ENCODE measurements around the gene TOX3. TPM values are rescaled to one million over a fixed set of nuclear protein-coding genes. Genes with fewer than 3 reads are reported as not detected.

TOX3 gene
- total and polyA plus RNA-seq, 4 donors = 1.3 to 3.5 (median 2.4) TPM

DNA sequence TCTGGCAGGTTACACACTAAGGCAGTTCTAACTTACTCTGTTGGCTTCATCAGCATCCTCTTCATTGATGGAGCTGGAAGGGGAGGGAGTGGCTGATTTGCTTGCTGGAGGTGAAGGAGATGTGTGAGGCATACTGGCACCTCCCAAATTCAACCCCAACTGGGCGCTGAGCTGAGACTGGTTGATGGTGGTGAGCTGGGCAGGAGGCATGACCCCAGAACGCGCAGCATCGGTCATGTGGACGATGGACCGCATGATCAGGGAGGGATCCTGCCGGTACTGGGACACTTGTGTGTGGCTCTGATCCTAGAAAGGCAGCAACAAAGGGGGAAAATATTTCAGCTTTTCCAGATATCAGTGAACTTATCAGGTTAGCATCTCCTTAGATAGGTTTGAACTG is 96.7 kb downstream of the TOX3 start:
- no peak for DNase-seq (ENCODE audit: low spot score)
- Histone ChIP-seq H3K9me3 (ENCODE audit: control insufficient read depth in 4 of 4, low read length in 3 of 4) (no peaks in the 10 kb centered on the region), H3K36me3 (ENCODE audit: control insufficient read depth in 4 of 4, insufficient read depth in 3 of 4, low read depth in 1 of 4, low read length in 3 of 4) (peaks cover 0 to 8% (median 1%) of the 10 kb centered on the region in 4 donors), H3K4me1 (ENCODE audit: control insufficient read depth in 4 of 4, insufficient read depth in 4 of 4, low read length in 3 of 4) (peaks cover 0 to under 1% (median 0%) of the 10 kb centered on the region in 4 donors), H3K27ac (ENCODE audit: low read depth in 1 of 2, low read length in 2 of 2) (no peak overlapping the region), H3K27me3 (ENCODE audit: control insufficient read depth in 4 of 4, insufficient read depth in 4 of 4, low read length in 3 of 4) (no peaks in the 10 kb centered on the region), H3K4me3 (ENCODE audit: low read depth in 1 of 3, low read length in 3 of 3) (no peak overlapping the region), H3K9ac (ENCODE audit: low read depth in 1 of 2, low read length in 2 of 2) (no peak overlapping the region)
- TF ChIP-seq, protein P1, sequence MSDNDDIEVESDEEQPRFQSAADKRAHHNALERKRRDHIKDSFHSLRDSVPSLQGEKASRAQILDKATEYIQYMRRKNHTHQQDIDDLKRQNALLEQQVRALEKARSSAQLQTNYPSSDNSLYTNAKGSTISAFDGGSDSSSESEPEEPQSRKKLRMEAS (IDR thresholded peaks at IDR 0.05) = no peak
- TF ChIP-seq, protein P2, sequence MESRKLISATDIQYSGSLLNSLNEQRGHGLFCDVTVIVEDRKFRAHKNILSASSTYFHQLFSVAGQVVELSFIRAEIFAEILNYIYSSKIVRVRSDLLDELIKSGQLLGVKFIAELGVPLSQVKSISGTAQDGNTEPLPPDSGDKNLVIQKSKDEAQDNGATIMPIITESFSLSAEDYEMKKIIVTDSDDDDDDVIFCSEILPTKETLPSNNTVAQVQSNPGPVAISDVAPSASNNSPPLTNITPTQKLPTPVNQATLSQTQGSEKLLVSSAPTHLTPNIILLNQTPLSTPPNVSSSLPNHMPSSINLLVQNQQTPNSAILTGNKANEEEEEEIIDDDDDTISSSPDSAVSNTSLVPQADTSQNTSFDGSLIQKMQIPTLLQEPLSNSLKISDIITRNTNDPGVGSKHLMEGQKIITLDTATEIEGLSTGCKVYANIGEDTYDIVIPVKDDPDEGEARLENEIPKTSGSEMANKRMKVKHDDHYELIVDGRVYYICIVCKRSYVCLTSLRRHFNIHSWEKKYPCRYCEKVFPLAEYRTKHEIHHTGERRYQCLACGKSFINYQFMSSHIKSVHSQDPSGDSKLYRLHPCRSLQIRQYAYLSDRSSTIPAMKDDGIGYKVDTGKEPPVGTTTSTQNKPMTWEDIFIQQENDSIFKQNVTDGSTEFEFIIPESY (IDR thresholded peaks at IDR 0.05) = no peak
- no peak for TF ChIP-seq GABPA (IDR thresholded peaks at IDR 0.05 in 1 of 2, conservative IDR thresholded peaks at IDR 0.05 in 1 of 2)
- 97% methylated on average over 7 of the region's 7 CpGs for WGBS

DNA sequence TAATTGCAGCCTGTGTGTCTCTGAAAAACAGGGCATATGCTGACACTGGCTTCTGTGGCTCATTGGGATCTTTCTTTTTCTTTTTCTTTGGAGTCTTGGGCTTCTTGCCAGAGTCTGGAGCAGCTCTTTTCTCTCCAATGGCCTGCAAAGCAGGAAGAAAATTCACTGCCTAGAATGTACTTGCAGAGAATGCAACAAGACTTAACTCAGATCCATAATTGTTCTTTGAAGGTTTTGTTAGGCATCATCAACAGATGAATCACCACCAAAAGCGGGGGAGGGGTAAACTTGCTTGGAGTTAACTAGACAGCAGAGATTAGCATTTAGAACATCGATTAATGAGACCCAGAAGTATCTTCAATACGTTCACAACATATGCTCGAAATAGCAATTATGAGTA is 100.9 kb downstream of the TOX3 start:
- peaks cover 0 to 2% (median 0%) of the 10 kb centered on the region in 4 donors for H3K4me1 ChIP-seq (ENCODE audit: control insufficient read depth in 4 of 4, insufficient read depth in 4 of 4, low read length in 3 of 4)
- no peaks in the 10 kb centered on the region for H3K27me3 ChIP-seq (ENCODE audit: control insufficient read depth in 4 of 4, insufficient read depth in 4 of 4, low read length in 3 of 4)
- no peak overlapping the region for H3K9ac ChIP-seq (ENCODE audit: low read depth in 1 of 2, low read length in 2 of 2)
- WGBS = 82% methylated on average over 4 of the region's 4 CpGs
- H3K27ac ChIP-seq (ENCODE audit: low read depth in 1 of 2, low read length in 2 of 2) = no peak overlapping the region
- H3K36me3 ChIP-seq (ENCODE audit: control insufficient read depth in 4 of 4, insufficient read depth in 3 of 4, low read depth in 1 of 4, low read length in 3 of 4) = peaks cover 2 to 11% (median 4%) of the 10 kb centered on the region in 4 donors
- no peak for DNase-seq (ENCODE audit: low spot score)
- no peak overlapping the region for H3K4me3 ChIP-seq (ENCODE audit: low read depth in 1 of 3, low read length in 3 of 3)
- TF ChIP-seq RAD21 (IDR thresholded peaks at IDR 0.05) = no peak
- TF ChIP-seq NR2F2 (IDR thresholded peaks at IDR 0.05) = no peak
- TF ChIP-seq HNF4A (conservative IDR thresholded peaks at IDR 0.05) = no peak
- no peak for TF ChIP-seq FOXA2 (IDR thresholded peaks at IDR 0.05)
- TF ChIP-seq SP1 (IDR thresholded peaks at IDR 0.05) = no peak
- no peak for TF ChIP-seq JUND (IDR thresholded peaks at IDR 0.05)
- TF ChIP-seq FOXA1 (IDR thresholded peaks at IDR 0.05) = no peak
- TF ChIP-seq GABPA (IDR thresholded peaks at IDR 0.05 in 1 of 2, conservative IDR thresholded peaks at IDR 0.05 in 1 of 2) = no peak
- TF ChIP-seq ATF3 (IDR thresholded peaks at IDR 0.05) = no peak
- H3K9me3 ChIP-seq (ENCODE audit: control insufficient read depth in 4 of 4, low read length in 3 of 4) = no peaks in the 10 kb centered on the region

DNA sequence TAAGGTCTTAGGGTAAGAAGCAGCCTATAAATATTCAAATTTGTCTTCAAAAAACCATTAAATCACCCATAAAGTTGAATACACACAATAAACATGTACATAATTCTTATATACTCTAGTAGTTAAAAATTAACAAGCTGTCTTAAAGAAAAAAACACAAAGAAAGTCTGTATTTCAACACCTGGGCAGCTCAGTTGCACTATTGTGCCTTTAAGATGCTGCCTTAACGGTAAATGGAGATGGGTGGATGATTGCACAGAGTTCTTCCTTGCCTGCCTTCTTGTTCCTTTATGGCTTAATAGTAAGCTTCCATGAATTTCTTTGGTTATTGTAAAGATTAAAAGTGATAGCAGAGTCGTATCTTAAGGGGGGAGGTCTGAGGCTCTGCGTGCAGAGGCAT is 105.1 kb downstream of the TOX3 start:
- TF ChIP-seq GABPA (IDR thresholded peaks at IDR 0.05 in 1 of 2, conservative IDR thresholded peaks at IDR 0.05 in 1 of 2) (no peak), ATF3 (IDR thresholded peaks at IDR 0.05) (no peak), FOXA2 (IDR thresholded peaks at IDR 0.05) (no peak)
- Histone ChIP-seq H3K9me3 (ENCODE audit: control insufficient read depth in 4 of 4, low read length in 3 of 4) (no peaks in the 10 kb centered on the region), H3K36me3 (ENCODE audit: control insufficient read depth in 4 of 4, insufficient read depth in 3 of 4, low read depth in 1 of 4, low read length in 3 of 4) (peaks cover 4 to 16% (median 8%) of the 10 kb centered on the region in 4 donors), H3K4me3 (ENCODE audit: low read depth in 1 of 3, low read length in 3 of 3) (no peak overlapping the region), H3K4me1 (ENCODE audit: control insufficient read depth in 4 of 4, insufficient read depth in 4 of 4, low read length in 3 of 4) (peaks cover 0 to 2% (median 0%) of the 10 kb centered on the region in 4 donors), H3K27me3 (ENCODE audit: control insufficient read depth in 4 of 4, insufficient read depth in 4 of 4, low read length in 3 of 4) (no peaks in the 10 kb centered on the region), H3K27ac (ENCODE audit: low read depth in 1 of 2, low read length in 2 of 2) (no peak overlapping the region), H3K9ac (ENCODE audit: low read depth in 1 of 2, low read length in 2 of 2) (no peak overlapping the region)
- DNase-seq (ENCODE audit: low spot score) = no peak
- 88% methylated on average over 3 of the region's 3 CpGs for WGBS

Data from liver (tissue), 9 donors.